Loucy (cell line): ENCODE measurements around the gene WDR88.
"Not testable (repeated sequence)": the region's sequence is repeated elsewhere in the genome, so short reads cannot be mapped to it uniquely, and the experiment has no call there.

Experiments used
- H2AFZ ChIP-seq: fragments of 200-600 bp; sonication (generic); 2 replicates; pipeline ENCODE4 v1.6.0; 2016; ENCODE audit warnings: antibody characterized with exemption, mild to moderate bottlenecking, low read length, moderate library complexity
- H3F3A ChIP-seq: fragments of 200-600 bp; 2 replicates; pipeline ENCODE4 v1.6.0; 2016; ENCODE audit warnings: antibody characterized with exemption, low read depth, mild to moderate bottlenecking
- H3K27me3 ChIP-seq: fragments of 200-600 bp; sonication (generic); 2 replicates; pipeline ENCODE4 v1.6.1; 2014; ENCODE audit warnings: low read length, mild to moderate bottlenecking; ENCODE audit not compliant: insufficient read depth, poor library complexity, severe bottlenecking
- H3K36me3 ChIP-seq: fragments of 200-600 bp; sonication (generic); 2 replicates; pipeline ENCODE4 v1.6.1; 2016; ENCODE audit warnings: low read length; ENCODE audit not compliant: insufficient read depth
- H3K4me1 ChIP-seq: fragments of 200-600 bp; sonication (generic); 2 replicates; pipeline ENCODE4 v1.5.1; 2014; ENCODE audit warnings: low read length, mild to moderate bottlenecking; ENCODE audit not compliant: insufficient read depth, poor library complexity, severe bottlenecking
- H3K4me2 ChIP-seq: fragments of 200-600 bp; sonication (generic); 2 replicates; pipeline ENCODE4 v1.6.0; 2014; ENCODE audit warnings: antibody characterized with exemption, low read length, low read depth, mild to moderate bottlenecking; ENCODE audit not compliant: poor library complexity, severe bottlenecking
- H3K4me3 ChIP-seq: fragments of 200-600 bp; sonication (generic); 2 replicates; pipeline ENCODE4 v1.5.1; 2014; ENCODE audit warnings: low read length, mild to moderate bottlenecking, mixed read lengths; ENCODE audit not compliant: poor library complexity, severe bottlenecking
- H3K79me2 ChIP-seq: fragments of 200-600 bp; sonication (generic); 2 replicates; pipeline ENCODE4 v1.6.1; 2014; ENCODE audit warnings: low read length; ENCODE audit not compliant: insufficient read depth
- H3K9ac ChIP-seq: fragments of 200-600 bp; sonication (generic); 2 replicates; pipeline ENCODE4 v1.6.0; 2014; ENCODE audit warnings: mild to moderate bottlenecking, low read depth, low read length, moderate library complexity; ENCODE audit not compliant: poor library complexity, severe bottlenecking
- H3K9me2 ChIP-seq: fragments of 200-600 bp; sonication (generic); replicated peaks from 2 replicates; pipeline ENCODE4 v1.6.1; 2016; ENCODE audit warnings: low read depth, low read length, mixed read lengths
- H3K9me3 ChIP-seq: fragments of 200-600 bp; sonication (generic); 2 replicates; pipeline ENCODE4 v1.6.1; 2014; ENCODE audit warnings: mild to moderate bottlenecking, antibody characterized with exemption, low read length, low read depth; ENCODE audit not compliant: insufficient read depth
- H4K20me1 ChIP-seq: fragments of 200-600 bp; sonication (generic); 2 replicates; pipeline ENCODE4 v1.6.0; 2014; ENCODE audit warnings: antibody characterized with exemption, low read length, mild to moderate bottlenecking; ENCODE audit not compliant: insufficient read depth, poor library complexity, severe bottlenecking
- EZH2phosphoT487 ChIP-seq: fragments of 200-600 bp; IDR thresholded peaks from 2 replicates; pipeline ENCODE4 v1.6.1; 2018; ENCODE audit warnings: antibody characterized with exemption, mild to moderate bottlenecking, moderate library complexity, borderline replicate concordance
- TF ChIP-seq, protein P1 (sequence below): fragments of 200-600 bp; sonication (generic); conservative IDR thresholded peaks from 2 replicates; pipeline ENCODE4 v1.5.1; 2014; ENCODE audit warnings: mild to moderate bottlenecking, antibody characterized with exemption, low read length

Gene WDR88

GRCh38 chr19:33207903-33208302 is 76.0 kb downstream of the WDR88 start:
- Histone ChIP-seq H3K27me3 (no peaks in the 10 kb centered on the region), H3K4me1 (peaks cover 21% of the 10 kb centered on the region)

GRCh38 chr19:33208371-33208895 is 76.5 kb downstream of the WDR88 start:
- H3K27me3 ChIP-seq = no peaks in the 10 kb centered on the region
- no peaks in the 10 kb centered on the region for H3K9me3 ChIP-seq
- peak overlapping the region; percentile 53 for H3K9ac ChIP-seq
- no peaks in the 10 kb centered on the region for H3K79me2 ChIP-seq
- no peaks in the 10 kb centered on the region for H4K20me1 ChIP-seq
- peak overlapping the region; percentile 65 for H2AFZ ChIP-seq
- H3F3A ChIP-seq = no peaks in the 10 kb centered on the region
- H3K9me2 ChIP-seq = no peaks in the 10 kb centered on the region
- H3K4me2 ChIP-seq = peak overlapping the region; percentile 49
- H3K4me3 ChIP-seq = peak overlapping the region; percentile 20
- no peaks in the 10 kb centered on the region for H3K36me3 ChIP-seq
- TF ChIP-seq, protein P1, sequence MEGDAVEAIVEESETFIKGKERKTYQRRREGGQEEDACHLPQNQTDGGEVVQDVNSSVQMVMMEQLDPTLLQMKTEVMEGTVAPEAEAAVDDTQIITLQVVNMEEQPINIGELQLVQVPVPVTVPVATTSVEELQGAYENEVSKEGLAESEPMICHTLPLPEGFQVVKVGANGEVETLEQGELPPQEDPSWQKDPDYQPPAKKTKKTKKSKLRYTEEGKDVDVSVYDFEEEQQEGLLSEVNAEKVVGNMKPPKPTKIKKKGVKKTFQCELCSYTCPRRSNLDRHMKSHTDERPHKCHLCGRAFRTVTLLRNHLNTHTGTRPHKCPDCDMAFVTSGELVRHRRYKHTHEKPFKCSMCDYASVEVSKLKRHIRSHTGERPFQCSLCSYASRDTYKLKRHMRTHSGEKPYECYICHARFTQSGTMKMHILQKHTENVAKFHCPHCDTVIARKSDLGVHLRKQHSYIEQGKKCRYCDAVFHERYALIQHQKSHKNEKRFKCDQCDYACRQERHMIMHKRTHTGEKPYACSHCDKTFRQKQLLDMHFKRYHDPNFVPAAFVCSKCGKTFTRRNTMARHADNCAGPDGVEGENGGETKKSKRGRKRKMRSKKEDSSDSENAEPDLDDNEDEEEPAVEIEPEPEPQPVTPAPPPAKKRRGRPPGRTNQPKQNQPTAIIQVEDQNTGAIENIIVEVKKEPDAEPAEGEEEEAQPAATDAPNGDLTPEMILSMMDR = no peak
- no peak for TF ChIP-seq EZH2phosphoT487
- H3K4me1 ChIP-seq = peaks cover 21% of the 10 kb centered on the region

More at GRCh38 chr19:33207903-33208302, 76.0 kb downstream of the WDR88 start:
- H3K36me3 ChIP-seq = no peaks in the 10 kb centered on the region
- H3K4me3 ChIP-seq = peak overlapping the region; percentile 20
- H3K9ac ChIP-seq = peak overlapping the region; percentile 45
- H3K9me3 ChIP-seq = no peaks in the 10 kb centered on the region
- peak overlapping the region; percentile 49 for H3K4me2 ChIP-seq
- H3K79me2 ChIP-seq = no peaks in the 10 kb centered on the region
- 0 out of 2 replicates have a peak overlapping the region, but pooled peaks have one; percentile 65 for H2AFZ ChIP-seq
- H3F3A ChIP-seq = no peaks in the 10 kb centered on the region
- no peak for TF ChIP-seq EZH2phosphoT487
- no peaks in the 10 kb centered on the region for H4K20me1 ChIP-seq
- no peaks in the 10 kb centered on the region for H3K9me2 ChIP-seq

GRCh38 chr19:33208904-33209849 is 77.3 kb downstream of the WDR88 start:
- Histone ChIP-seq H3K36me3 (no peaks in the 10 kb centered on the region), H3K4me3 (peak overlapping the region; percentile 20), H4K20me1 (no peaks in the 10 kb centered on the region), H3K9me2 (no peaks in the 10 kb centered on the region), H3K9me3 (no peaks in the 10 kb centered on the region), H3K4me2 (peak overlapping the region; percentile 49), H3K79me2 (no peaks in the 10 kb centered on the region), H3K9ac (peak overlapping the region; percentile 53), H3K27me3 (no peaks in the 10 kb centered on the region), H2AFZ (peak overlapping the region; percentile 65; the same call in 1 of the 2 replicates), H3F3A (no peaks in the 10 kb centered on the region), H3K4me1 (peaks cover 21% of the 10 kb centered on the region)
- TF ChIP-seq, protein P1 = no peak
- no peak for TF ChIP-seq EZH2phosphoT487

DNA sequence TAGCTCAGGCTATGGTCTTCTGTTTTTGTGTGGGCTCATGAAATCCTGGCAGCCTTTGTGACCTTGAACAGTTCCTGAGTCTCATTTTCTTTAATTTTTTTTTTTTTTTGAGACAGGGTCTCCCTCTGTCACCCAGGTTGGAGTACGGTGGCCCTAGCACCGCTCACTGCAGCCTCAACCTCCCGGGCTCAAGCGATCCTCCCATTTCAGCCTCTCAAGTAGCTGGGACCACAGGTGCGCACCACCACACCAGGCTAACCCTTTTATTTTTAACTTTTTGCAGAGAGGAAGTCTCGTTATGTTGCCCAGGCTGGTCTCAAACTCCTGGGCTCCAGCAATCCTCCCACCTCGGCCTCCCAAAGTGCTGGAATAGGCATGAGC is 77.9 kb downstream of the WDR88 start:
- peaks cover 21% of the 10 kb centered on the region for H3K4me1 ChIP-seq
- H3K9ac ChIP-seq, H3K4me2 ChIP-seq, H3K79me2 ChIP-seq, H4K20me1 ChIP-seq, H3K9me2 ChIP-seq, H3K36me3 ChIP-seq, H3K4me3 ChIP-seq, H3F3A ChIP-seq, H3K27me3 ChIP-seq, H2AFZ ChIP-seq, H3K9me3 ChIP-seq: not testable (repeated sequence)
